Endometrial microvascular endothelial cells (primary cell): ENCODE measurements around the gene RAB20. TPM values are rescaled to one million over a fixed set of nuclear protein-coding genes. Genes with fewer than 3 reads are reported as not detected.
"Not testable (repeated sequence)": the region's sequence is repeated elsewhere in the genome, so short reads cannot be mapped to it uniquely, and the experiment has no call there.

Source experiments
- in situ Hi-C: cut with HindIII; loops from 2 replicates; pipeline ENCODE4 v1.10.0; 2017; ENCODE audit warnings: low sequenced_read_pairs, low pct_unique_long_range_greater_than_20kb; ENCODE audit errors: inconsistent ontology term
- total RNA-seq: library from RNA; depleted of rRNA; stranded (reverse); fragments of >200 nt; gene quantifications from one replicate; pipeline ENCODE4 v1.2.3, GENCODE V29; 2015; ENCODE audit errors: inconsistent ontology term

Gene RAB20
- total RNA-seq, 1 donor from 2014 or later, result 9.6 TPM

GRCh38 chr13:110576736-110577476, 15.4 kb upstream of the RAB20 start:
- in situ Hi-C loops, result no loop called here

- in situ Hi-C loops, result no loop called here
Measured at GRCh38 chr13:110576070-110576394, 14.5 kb upstream of the RAB20 start.

GRCh38 chr13:110575322-110576069, 14.0 kb upstream of the RAB20 start:
- in situ Hi-C loops, result no loop called here

DNA sequence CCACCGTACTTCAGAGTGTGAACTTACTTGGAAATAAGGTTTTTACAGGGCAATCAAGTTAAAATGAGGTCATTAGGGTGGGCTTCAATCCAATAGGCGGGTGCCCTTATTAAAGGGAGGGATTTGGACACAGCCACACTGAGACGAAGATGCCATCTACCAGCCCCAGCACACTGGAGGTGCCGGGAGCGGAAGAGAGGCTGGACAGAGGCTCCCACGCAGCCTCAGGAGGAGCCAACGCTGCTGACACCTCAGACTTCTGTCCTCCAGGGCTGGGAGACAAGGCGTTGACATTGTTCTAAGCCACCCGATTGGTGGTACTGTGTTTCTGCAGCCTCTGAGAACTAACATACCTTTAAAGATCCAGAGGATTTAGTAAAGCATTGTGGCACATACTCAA, 12.6 kb upstream of the RAB20 start:
- in situ Hi-C loops, result no loop called here

GRCh38 chr13:110572778-110573118, 11.2 kb upstream of the RAB20 start:
- in situ Hi-C loops, result no loop called here

GRCh38 chr13:110571896-110572777, 10.6 kb upstream of the RAB20 start:
- in situ Hi-C loops, result no loop called here

DNA sequence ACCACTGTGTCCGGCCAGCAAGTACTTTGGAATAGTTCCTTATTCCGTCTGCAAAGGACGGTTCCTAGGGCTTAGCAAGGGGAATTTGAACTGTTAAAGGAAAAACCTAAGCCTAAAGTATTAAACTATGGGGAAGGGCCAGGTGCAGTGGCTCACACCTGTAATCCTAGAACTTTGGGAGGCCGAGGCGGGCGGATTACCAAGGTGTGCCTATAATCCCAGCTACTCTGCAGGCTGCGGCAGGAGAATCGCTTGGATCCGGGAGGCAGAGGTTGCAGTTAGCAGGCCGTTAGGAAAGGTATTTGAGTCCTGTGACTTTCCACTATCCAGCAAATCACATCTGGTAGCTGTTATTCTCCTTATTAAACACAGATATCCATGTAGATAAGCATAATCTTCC, 9.4 kb upstream of the RAB20 start:
- in situ Hi-C loops, result no loop called here

DNA sequence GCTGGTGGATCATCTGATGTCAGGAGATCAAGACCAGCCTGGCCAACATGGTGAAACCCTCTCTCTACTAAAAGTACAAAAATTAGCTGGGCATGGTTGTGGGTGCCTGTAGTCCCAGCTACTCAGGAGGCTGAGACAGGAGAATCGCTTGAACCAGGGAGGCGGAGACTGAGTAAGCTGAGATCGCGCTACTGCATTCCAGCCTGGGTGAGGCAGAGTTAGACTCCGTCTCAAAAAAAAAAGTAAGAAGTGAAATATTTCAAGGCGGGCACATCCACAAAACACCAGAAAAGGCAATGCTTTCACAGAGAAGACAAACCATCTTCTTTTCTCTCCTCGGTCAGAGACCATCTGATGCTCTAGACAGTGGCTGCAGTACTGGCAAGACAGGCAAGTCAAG, 8.4 kb upstream of the RAB20 start:
- in situ Hi-C loops, result not testable (repeated sequence)

DNA sequence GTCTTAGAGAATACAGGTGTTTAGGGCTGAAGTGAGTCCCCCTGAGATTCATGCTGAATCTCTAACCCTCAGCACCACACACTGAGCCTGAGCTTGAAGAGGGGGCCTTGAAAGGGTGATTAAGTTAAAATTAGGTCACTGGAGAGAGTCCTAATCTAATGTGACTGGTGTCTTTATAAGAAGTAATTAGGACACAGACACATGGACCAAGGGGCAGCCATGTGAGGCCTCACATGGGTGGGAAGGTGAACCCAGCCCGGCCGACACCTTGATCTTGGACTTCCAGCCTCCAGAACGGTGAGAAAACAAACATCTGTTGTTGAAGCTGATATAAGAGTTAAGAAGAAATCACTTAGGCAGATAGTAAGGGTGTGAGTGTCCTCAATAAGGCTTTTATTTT, 7.1 kb upstream of the RAB20 start:
- in situ Hi-C loops, result no loop called here

DNA sequence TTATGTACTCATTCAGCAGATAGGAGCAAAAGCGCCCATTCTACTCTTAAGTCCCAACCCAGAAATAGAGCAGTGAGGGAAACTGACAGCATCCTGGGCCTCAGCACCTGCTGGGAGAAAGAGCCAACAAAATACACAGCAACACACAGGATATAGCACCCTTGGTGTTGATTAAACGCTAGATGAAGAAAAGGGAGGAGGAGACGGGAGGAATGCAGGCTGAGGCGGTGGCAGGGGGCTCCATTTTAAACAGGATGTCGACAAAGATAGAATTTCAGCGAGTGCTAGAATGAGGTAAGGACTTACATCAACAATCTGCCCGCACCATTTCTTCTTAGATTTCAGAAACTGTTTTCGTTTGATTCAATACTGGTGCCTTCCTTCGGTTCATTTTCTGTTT, 4.6 kb upstream of the RAB20 start:
- in situ Hi-C loops, result no loop called here

DNA sequence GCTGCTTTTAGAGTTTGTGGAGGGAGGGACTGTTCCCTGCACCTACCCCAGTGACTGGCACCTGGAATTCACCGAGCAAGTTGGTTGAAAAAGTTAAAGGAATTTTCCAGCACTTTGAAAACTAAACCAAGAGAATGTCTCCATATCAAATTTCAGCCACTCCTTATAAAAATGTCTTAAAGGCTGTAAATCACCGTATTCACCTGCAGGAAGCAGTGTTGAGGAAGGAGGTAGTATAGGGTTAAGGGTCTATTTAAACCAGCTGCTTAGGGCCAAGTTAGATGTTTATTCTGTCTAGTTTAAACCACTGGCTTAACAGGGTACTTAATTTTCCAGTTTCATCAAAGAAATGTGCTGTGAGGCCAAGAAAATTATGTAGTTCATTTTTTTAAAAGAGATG, 3.8 kb upstream of the RAB20 start:
- in situ Hi-C loops, result no loop called here

DNA sequence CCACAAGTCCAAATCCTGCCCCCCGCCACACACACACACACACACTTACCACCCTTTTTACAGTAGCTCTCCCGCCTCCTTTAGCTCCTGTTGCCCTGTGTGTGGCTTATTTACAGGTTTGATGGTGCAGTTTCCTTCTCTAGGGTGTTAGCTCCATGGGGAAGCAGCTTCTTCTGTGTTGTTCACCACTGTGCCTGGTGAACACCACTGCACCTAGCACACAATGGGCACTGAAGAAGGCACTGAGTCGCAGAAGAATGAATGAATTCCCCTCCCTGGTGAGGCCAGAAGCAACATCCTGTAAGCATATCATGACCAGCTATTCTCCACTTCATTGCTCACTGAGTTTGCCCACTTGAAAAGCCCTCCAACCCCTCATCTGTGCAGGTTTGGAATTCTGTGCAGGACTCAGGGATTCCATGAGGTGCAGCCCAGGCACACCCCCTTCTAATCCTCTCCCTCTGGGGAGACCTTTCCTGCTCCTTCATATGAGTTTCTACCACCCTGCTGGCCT, 3.0 kb upstream of the RAB20 start:
- in situ Hi-C loops, result no loop called here

GRCh38 chr13:110563463-110563774, 1.9 kb upstream of the RAB20 start:
- in situ Hi-C loops, result no loop called here

DNA sequence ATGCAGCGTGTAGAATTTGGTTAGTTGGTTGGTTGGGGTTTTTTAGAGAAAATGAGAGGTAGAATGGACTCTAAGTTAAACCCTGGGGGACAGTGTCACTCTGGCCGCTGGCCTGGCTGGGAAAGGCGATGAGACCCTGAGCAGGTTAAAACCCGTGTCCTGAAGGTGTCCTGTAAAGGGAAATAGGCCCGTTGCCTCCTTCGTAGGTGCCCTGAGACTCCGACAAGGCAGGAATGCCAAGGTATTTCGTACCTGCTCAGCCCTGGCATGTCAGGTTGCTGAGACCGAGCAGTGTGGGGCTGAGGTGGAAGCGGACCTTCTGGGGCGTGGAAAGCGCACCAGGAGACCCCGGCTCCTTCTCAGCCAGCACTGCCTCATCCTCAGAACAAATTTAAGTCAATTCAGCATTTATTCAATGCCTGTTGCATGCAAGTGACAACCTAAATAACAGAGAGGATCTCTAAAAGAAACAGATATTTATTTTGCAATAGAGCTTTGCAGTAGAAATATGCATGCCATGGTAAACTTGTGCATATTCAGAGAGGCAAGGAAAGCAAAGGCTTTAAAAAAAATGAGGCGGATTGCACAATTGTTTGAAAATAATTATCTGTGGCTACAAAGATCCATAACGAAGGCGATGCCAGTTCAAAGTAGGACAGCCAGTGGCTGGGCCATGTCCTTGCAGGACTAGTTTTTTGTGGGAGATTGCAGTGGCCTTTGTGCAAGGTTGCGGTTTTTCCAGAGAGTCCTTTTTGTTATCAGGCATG, 1.4 kb upstream of the RAB20 start:
- in situ Hi-C loops, result no loop called here

- in situ Hi-C loops, result no loop called here
Measured at GRCh38 chr13:110562036-110562597, 595 bp upstream of the RAB20 start.

DNA sequence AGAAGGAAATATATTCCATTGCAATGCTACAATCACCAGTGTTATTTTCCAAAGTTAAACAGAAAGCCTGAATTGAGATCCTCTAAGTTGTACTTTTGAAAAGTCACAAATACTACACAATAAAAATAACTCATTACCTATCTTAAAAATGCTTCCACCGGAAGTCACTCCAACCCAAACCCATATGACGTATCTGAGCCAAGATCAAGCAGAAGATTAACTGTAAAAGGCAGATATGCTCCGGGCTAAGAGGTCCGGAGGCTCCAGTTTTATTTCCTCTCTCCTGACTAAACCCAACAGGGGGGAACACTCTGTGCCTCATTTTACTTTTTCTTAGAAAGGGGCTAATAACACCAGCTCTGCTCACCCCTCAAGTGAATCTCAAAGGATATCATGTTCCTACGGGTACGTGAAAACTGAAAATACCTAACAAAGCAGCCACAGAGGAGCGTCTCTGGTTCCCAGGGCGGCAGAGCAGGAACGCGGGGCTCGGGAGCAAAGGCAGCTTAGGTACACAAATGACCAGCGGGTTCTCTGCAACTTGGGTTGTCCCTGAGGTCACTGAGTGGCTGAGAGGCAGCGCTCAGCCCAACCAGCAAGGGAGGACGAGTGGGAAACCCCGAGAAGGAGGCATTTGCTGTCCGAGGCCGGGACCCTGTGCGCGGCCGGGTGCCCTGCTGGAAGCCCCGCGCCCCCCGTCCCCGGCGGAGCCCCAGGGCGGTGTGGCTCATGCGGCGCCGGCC, 750 bp downstream of the RAB20 start:
- in situ Hi-C loops, result no loop called here

DNA sequence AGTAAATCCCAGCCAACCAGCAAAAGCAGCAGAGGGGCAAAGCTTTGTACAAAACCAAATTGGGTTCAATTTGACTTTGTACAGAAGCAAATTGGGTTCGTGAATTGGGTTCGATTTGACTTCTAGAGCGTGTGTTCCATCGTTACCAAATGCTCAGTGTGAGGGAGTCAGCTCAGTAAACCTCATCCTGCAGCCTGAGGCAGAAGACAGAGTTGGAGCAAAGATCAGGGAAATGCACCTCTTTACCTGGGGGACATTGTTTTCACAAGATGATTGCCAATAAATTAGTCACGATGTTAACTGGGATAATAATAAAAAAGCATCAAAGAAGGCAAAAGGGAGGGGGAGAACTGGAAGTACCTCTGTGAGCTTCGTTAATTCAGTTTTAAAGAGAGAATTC, 1.5 kb downstream of the RAB20 start:
- in situ Hi-C loops, result no loop called here

- in situ Hi-C loops, result no loop called here
Measured at GRCh38 chr13:110559429-110559943, 2.0 kb downstream of the RAB20 start.
